WTC11 (cell line): ENCODE results near the gene HBE1.

Experiments used
- CREB1 ChIP-seq: sonication (generic); formaldehyde crosslinking; IDR thresholded peaks from 2 replicates; pipeline ENCODE4 v1.8.0; 2023; ENCODE audit warnings: mild to moderate bottlenecking, missing genetic modification reagents
- JAZF1 ChIP-seq: fragments of 250-450 bp; sonication (Bioruptor Pico); IDR thresholded peaks from 2 replicates; pipeline ENCODE4 v1.9.0; 2021; ENCODE audit warnings: moderate library complexity, mild to moderate bottlenecking, inconsistent platforms
- NR2C2 ChIP-seq: sonication (generic); formaldehyde crosslinking; IDR thresholded peaks from 2 replicates; pipeline ENCODE4 v1.8.0; 2022; ENCODE audit warnings: mild to moderate bottlenecking, missing genetic modification reagents
- SP1 ChIP-seq: sonication (generic); formaldehyde crosslinking; conservative IDR thresholded peaks from 2 replicates; pipeline ENCODE4 v1.8.1; 2022; ENCODE audit warnings: missing genetic modification reagents
- ZNF532 ChIP-seq: fragments of 250-450 bp; sonication (Bioruptor Pico); IDR thresholded peaks from 2 replicates; pipeline ENCODE4 v1.9.0; 2021; ENCODE audit warnings: mild to moderate bottlenecking, borderline replicate concordance
- TF ChIP-seq, protein P1 (sequence below): fragments of 200-600 bp; IDR thresholded peaks from 2 replicates; pipeline ENCODE4 v1.8.0; 2022; ENCODE audit warnings: antibody characterized with exemption
- TF ChIP-seq, protein P2 (sequence below): sonication (generic); formaldehyde crosslinking; IDR thresholded peaks from 2 replicates; pipeline ENCODE4 v1.8.1; 2022; ENCODE audit warnings: mild to moderate bottlenecking, missing genetic modification reagents, moderate library complexity, borderline replicate concordance
- TF ChIP-seq, protein P3 (sequence below): sonication (generic); formaldehyde crosslinking; IDR thresholded peaks from 2 replicates; pipeline ENCODE4 v1.8.1; 2022; ENCODE audit warnings: missing genetic modification reagents, borderline replicate concordance
- TF ChIP-seq, protein P4 (sequence below): sonication (generic); formaldehyde crosslinking; conservative IDR thresholded peaks from 2 replicates; pipeline ENCODE4 v1.8.1; 2022; ENCODE audit warnings: mild to moderate bottlenecking, missing genetic modification reagents

- TF ChIP-seq, protein P1, sequence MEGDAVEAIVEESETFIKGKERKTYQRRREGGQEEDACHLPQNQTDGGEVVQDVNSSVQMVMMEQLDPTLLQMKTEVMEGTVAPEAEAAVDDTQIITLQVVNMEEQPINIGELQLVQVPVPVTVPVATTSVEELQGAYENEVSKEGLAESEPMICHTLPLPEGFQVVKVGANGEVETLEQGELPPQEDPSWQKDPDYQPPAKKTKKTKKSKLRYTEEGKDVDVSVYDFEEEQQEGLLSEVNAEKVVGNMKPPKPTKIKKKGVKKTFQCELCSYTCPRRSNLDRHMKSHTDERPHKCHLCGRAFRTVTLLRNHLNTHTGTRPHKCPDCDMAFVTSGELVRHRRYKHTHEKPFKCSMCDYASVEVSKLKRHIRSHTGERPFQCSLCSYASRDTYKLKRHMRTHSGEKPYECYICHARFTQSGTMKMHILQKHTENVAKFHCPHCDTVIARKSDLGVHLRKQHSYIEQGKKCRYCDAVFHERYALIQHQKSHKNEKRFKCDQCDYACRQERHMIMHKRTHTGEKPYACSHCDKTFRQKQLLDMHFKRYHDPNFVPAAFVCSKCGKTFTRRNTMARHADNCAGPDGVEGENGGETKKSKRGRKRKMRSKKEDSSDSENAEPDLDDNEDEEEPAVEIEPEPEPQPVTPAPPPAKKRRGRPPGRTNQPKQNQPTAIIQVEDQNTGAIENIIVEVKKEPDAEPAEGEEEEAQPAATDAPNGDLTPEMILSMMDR, result no peak
- no peak for TF ChIP-seq JAZF1 (CRISPR knock-in tag)
- TF ChIP-seq, protein P2, sequence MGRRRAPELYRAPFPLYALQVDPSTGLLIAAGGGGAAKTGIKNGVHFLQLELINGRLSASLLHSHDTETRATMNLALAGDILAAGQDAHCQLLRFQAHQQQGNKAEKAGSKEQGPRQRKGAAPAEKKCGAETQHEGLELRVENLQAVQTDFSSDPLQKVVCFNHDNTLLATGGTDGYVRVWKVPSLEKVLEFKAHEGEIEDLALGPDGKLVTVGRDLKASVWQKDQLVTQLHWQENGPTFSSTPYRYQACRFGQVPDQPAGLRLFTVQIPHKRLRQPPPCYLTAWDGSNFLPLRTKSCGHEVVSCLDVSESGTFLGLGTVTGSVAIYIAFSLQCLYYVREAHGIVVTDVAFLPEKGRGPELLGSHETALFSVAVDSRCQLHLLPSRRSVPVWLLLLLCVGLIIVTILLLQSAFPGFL (CRISPR knock-in tag), result no peak
- TF ChIP-seq NR2C2 (CRISPR knock-in tag), result no peak
- TF ChIP-seq ZNF532 (CRISPR knock-in tag), result no peak
- no peak for TF ChIP-seq SP1 (CRISPR knock-in tag)
- TF ChIP-seq, protein P3, sequence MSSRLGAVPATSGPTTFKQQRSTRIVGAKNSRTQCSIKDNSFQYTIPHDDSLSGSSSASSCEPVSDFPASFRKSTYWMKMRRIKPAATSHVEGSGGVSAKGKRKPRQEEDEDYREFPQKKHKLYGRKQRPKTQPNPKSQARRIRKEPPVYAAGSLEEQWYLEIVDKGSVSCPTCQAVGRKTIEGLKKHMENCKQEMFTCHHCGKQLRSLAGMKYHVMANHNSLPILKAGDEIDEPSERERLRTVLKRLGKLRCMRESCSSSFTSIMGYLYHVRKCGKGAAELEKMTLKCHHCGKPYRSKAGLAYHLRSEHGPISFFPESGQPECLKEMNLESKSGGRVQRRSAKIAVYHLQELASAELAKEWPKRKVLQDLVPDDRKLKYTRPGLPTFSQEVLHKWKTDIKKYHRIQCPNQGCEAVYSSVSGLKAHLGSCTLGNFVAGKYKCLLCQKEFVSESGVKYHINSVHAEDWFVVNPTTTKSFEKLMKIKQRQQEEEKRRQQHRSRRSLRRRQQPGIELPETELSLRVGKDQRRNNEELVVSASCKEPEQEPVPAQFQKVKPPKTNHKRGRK (CRISPR knock-in tag), result no peak
- TF ChIP-seq, protein P4, sequence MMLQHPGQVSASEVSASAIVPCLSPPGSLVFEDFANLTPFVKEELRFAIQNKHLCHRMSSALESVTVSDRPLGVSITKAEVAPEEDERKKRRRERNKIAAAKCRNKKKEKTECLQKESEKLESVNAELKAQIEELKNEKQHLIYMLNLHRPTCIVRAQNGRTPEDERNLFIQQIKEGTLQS (CRISPR knock-in tag), result no peak
- TF ChIP-seq CREB1 (CRISPR knock-in tag), result no peak
Observed at GRCh38 chr11:5267033-5267563, 2.6 kb downstream of the HBE1 start.
